Measurements from ENCODE around the gene ACSS1. TPM values are rescaled to one million over a fixed set of nuclear protein-coding genes. Genes with fewer than 3 reads are reported as not detected.

Gene ACSS1
- total RNA-seq, 1 donor from 2014 or later = 7.3 TPM

DNA sequence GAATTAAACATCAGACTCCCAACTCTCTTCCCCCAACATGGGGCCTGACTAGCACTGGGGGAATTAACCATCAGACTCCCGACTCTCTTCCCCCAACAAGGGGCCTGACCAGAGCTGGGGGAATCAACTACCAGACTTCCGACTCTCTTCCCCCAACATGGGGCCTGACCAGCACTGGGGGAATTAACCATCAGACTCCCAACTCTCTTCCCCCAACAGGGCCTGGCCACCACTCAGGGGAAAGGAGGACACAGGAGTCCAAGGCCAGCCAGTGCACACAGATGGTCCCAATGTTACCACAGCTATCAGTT is 95.8 kb downstream of the ACSS1 start:
- TF ChIP-seq, protein P1, sequence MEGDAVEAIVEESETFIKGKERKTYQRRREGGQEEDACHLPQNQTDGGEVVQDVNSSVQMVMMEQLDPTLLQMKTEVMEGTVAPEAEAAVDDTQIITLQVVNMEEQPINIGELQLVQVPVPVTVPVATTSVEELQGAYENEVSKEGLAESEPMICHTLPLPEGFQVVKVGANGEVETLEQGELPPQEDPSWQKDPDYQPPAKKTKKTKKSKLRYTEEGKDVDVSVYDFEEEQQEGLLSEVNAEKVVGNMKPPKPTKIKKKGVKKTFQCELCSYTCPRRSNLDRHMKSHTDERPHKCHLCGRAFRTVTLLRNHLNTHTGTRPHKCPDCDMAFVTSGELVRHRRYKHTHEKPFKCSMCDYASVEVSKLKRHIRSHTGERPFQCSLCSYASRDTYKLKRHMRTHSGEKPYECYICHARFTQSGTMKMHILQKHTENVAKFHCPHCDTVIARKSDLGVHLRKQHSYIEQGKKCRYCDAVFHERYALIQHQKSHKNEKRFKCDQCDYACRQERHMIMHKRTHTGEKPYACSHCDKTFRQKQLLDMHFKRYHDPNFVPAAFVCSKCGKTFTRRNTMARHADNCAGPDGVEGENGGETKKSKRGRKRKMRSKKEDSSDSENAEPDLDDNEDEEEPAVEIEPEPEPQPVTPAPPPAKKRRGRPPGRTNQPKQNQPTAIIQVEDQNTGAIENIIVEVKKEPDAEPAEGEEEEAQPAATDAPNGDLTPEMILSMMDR (IDR thresholded peaks at IDR 0.05; ENCODE audit: insufficient read depth, low read length, poor library complexity, severe bottlenecking) = no peak
- H3K36me3 ChIP-seq (ENCODE audit: control insufficient read depth, insufficient read depth, low read length) = no peaks in the 10 kb centered on the region
- H3K27me3 ChIP-seq (ENCODE audit: control insufficient read depth, insufficient read depth, low read length) = no peaks in the 10 kb centered on the region
- DNase-seq (ENCODE audit: low read depth) = no peak
- no peak overlapping the region for H3K4me3 ChIP-seq (ENCODE audit: low read depth, low read length)

DNA sequence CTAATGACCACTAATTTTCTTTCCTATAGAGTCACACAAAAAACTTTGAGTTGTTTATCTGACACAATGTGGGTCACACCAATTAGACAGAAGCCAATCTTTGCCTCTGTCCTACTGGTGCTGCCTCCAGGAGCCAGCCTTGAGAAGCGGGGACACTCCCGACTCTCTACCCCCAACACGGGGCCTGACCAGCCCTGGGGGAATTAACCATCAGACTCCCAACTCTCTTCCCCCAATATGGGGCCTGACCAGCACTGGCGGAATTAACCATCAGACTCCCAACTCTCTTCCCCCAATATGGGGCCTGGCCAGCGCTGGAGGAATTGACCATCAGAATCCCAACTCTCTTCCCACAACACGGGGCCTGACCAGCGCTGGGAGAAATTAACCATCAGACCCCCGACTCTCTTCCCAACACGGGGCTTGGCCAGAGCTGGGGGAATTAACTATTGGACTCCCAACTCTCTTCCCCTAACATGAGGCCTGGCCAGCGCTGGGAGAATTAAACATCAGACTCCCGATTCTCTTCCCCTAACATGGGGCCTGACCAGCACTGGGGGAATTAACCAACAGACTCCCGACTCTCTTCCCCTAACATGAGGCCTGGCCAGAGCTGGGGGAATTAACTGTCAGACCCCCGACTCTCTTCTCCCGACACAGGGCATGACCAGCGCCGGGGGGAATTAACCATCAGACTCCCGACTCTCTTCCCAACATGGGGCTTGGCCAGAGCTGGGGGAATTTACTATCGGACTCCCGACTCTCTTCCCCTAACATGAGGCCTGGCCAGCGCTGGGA is 96.4 kb downstream of the ACSS1 start:
- no peak for DNase-seq (ENCODE audit: low read depth)
- H3K36me3 ChIP-seq (ENCODE audit: control insufficient read depth, insufficient read depth, low read length) = no peaks in the 10 kb centered on the region
- H3K27me3 ChIP-seq (ENCODE audit: control insufficient read depth, insufficient read depth, low read length) = no peaks in the 10 kb centered on the region
- H3K4me3 ChIP-seq (ENCODE audit: low read depth, low read length) = no peak overlapping the region
- TF ChIP-seq, protein P1 (IDR thresholded peaks at IDR 0.05; ENCODE audit: insufficient read depth, low read length, poor library complexity, severe bottlenecking) = no peak

DNA sequence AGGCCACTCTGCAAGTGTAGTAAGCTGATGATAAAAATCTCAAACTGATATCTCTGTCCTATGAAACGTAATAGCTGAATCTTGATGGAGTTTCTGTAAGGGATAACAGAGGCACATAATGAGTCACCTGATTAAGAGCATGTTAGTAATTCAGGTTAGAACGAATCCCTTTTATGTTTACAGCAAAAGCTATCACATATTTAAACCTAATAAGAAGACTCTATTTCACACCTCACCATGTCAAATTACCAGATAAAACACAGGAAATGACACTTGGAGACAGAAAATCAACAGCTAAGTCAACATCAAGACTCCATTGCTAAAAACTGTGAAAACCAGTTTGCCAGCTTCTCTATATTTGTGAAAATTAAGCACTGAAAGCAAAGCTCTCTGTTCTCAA is 97.1 kb downstream of the ACSS1 start:
- no peak overlapping the region for H3K4me3 ChIP-seq (ENCODE audit: low read depth, low read length)
- no peaks in the 10 kb centered on the region for H3K27me3 ChIP-seq (ENCODE audit: control insufficient read depth, insufficient read depth, low read length)
- TF ChIP-seq, protein P1 (IDR thresholded peaks at IDR 0.05; ENCODE audit: insufficient read depth, low read length, poor library complexity, severe bottlenecking) = no peak
- DNase-seq (ENCODE audit: low read depth) = no peak
- H3K36me3 ChIP-seq (ENCODE audit: control insufficient read depth, insufficient read depth, low read length) = no peaks in the 10 kb centered on the region

DNA sequence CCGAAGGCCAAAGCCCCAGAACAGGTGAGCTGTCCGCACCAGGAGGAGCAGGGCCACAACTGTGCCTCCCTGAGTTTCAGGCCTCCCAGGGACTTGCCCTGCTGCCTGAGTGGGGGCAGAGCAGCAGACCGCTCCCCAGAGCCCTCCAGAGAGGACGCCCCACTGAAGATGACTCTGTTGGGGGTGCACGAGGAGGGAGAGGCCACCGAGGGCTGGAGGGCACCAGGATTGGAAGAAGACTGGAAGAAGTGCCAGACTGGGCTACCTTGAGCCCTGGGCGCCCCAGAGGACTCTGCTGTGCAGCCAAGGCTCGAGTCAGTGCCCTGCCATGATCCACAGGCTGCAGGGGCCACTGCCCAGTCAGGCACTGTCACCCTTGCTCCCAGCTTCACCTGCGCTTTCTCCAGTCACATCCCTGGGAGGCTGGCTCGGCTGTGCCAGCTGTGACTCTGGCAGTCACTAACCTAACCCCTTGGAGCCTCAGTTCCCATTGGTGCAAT is 97.6 kb downstream of the ACSS1 start:
- Histone ChIP-seq H3K4me3 (ENCODE audit: low read depth, low read length) (no peak overlapping the region), H3K36me3 (ENCODE audit: control insufficient read depth, insufficient read depth, low read length) (no peaks in the 10 kb centered on the region), H3K27me3 (ENCODE audit: control insufficient read depth, insufficient read depth, low read length) (no peaks in the 10 kb centered on the region)
- TF ChIP-seq, protein P1 (IDR thresholded peaks at IDR 0.05; ENCODE audit: insufficient read depth, low read length, poor library complexity, severe bottlenecking) = no peak
- no peak for DNase-seq (ENCODE audit: low read depth)

DNA sequence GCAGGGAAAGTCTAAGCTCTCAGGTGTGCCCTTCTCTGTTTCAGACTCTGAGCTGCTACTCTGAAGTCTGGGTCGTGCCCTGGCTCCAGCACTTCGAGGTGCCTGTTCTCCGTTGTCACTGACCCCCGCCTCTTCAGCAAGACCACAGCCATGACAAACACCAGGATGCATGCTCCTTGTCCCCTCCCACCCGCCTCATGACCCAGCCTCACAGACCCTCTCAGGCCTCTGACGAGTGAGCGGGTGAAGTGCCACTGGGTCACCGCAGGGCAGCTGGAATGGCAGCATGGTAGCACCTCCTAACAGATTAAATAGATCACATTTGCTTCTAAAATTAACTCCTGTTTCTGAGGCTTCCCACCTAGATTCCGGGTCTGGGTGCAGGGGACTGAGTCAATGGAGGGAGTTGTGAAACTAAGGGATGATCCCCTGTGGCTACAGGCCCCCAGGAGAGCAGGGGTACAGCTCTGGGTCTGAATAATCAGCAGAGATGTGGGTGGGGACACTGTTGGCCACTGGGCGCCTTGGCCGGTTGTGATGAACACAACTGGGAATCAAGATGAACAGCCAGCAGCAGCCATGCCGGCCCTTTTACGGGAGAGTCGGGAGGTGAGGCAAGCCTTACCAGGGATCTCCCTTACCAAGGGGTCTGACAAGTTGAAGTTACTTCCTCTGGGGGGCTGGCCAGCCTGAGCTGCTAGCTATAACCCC is 98.2 kb downstream of the ACSS1 start:
- Histone ChIP-seq H3K4me3 (ENCODE audit: low read depth, low read length) (no peak overlapping the region), H3K27me3 (ENCODE audit: control insufficient read depth, insufficient read depth, low read length) (no peaks in the 10 kb centered on the region), H3K36me3 (ENCODE audit: control insufficient read depth, insufficient read depth, low read length) (no peaks in the 10 kb centered on the region)
- DNase-seq (ENCODE audit: low read depth) = no peak
- TF ChIP-seq, protein P1 (IDR thresholded peaks at IDR 0.05; ENCODE audit: insufficient read depth, low read length, poor library complexity, severe bottlenecking) = no peak

Measured in kidney epithelial cell (primary cell).